ENCODE data around the gene KRTAP1-5.

DNA sequence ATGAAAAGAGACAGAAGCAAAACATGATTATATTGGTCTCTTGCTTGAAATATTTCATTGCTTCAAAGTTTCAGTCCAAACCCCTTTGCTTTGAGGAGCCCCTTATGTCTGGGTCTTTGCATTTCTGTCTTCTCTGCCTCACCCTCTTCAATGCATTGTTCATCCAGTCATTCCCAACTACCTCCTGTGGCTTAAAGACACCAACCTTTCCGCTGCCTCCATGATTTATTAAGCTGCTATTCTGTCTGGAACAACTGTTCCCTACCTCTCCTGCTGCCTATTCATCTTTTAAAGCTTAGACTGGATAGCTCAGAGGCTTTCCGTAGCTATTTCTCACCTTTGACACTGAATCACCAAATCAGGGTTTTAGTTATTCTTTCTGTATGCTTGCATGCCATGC is 29.6 kb downstream of the KRTAP1-5 start:
- no peak for TF ChIP-seq CTCF (IDR thresholded peaks at IDR 0.05)
- TF ChIP-seq POLR2A (IDR thresholded peaks at IDR 0.05; ENCODE audit: low read depth) = no peak
- TF ChIP-seq EP300 (IDR thresholded peaks at IDR 0.05) = no peak
- no peak for TF ChIP-seq POLR2AphosphoS5 (IDR thresholded peaks at IDR 0.05)
